HG02981 (cell line): ENCODE data around the gene REM1.
"Not testable (repeated sequence)": the region's sequence is repeated elsewhere in the genome, so short reads cannot be mapped to it uniquely, and the experiment has no call there.

Source experiments
- ATAC-seq: cut with Tn5 transposase; IDR thresholded peaks from one replicate; pipeline ENCODE4 v1.9.1; 2021; ENCODE audit warnings: mild to moderate bottlenecking, moderate library complexity; ENCODE audit not compliant: unreplicated experiment

Gene REM1

GRCh38 chr20:31484001-31484400 lies 8.9 kb downstream of the REM1 start:
- no peak for ATAC-seq

GRCh38 chr20:31485450-31486339 lies 10.6 kb downstream of the REM1 start:
- no peak for ATAC-seq

- ATAC-seq = no peak
Observed at GRCh38 chr20:31488115-31488514, 13.0 kb downstream of the REM1 start.

GRCh38 chr20:31489152-31489551 lies 14.1 kb downstream of the REM1 start:
- ATAC-seq = no peak

- ATAC-seq = no peak
Observed at GRCh38 chr20:31490752-31491151, 15.7 kb downstream of the REM1 start.

GRCh38 chr20:31494131-31494530 lies 19.0 kb downstream of the REM1 start:
- ATAC-seq = no peak

- no peak for ATAC-seq
Observed at GRCh38 chr20:31496761-31497295, 21.7 kb downstream of the REM1 start.

DNA sequence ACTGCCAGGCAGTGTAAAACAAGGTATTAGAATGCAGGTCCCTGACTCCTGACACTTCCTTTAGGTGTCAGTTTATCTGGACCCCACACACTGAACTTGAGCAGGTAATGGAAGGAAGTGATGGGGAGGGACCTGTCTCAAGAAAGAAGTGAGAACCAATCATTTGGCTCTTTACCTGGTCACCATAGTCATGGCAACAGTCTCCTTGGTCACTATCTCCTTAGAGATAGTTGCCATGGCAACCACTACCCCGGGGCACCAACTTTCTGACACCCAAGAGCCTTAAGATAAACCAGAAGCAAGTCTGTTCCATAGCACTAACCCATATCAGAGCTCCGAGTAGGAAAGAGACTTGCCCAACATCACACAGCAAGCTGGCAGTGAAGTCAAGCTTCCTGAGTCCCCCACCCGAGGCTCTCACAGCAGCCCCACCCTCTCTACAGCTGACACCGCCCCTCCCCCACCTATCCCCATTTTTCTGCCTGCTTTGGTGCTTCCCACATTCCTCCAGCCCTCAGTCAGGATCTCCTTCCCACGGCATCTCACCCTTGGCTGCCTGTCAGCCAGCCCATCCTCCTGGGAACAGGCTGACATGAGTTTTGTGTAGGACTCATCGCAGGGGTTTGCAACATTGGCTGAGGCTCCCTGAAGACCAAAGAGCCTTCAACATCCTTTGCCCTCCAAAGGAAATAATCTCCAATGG lies 22.9 kb downstream of the REM1 start:
- ATAC-seq = no peak

DNA sequence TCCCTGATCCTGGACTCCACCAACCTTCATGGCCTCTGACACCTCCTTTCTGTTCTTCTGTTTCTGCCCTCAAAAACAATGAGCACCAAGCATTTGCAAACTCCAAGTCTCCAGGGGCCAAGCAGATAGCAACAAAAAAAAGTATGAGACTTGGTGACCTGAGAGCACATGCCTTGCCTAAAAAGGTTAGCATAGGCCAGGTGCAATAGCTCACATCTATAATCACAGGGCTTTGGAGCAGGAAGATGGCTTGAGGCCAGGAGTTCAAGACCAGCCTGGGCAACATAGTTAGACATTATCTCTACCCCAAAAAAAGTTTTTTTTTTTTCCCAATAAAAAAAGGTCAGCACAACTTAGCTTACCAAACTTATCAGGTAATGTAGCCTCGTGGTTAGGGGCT lies 25.4 kb downstream of the REM1 start:
- no peak for ATAC-seq

GRCh38 chr20:31502884-31503673 lies 28.0 kb downstream of the REM1 start:
- peak; percentile 93 for ATAC-seq

- no peak for ATAC-seq
Observed at GRCh38 chr20:31505903-31506302, 30.8 kb downstream of the REM1 start.

DNA sequence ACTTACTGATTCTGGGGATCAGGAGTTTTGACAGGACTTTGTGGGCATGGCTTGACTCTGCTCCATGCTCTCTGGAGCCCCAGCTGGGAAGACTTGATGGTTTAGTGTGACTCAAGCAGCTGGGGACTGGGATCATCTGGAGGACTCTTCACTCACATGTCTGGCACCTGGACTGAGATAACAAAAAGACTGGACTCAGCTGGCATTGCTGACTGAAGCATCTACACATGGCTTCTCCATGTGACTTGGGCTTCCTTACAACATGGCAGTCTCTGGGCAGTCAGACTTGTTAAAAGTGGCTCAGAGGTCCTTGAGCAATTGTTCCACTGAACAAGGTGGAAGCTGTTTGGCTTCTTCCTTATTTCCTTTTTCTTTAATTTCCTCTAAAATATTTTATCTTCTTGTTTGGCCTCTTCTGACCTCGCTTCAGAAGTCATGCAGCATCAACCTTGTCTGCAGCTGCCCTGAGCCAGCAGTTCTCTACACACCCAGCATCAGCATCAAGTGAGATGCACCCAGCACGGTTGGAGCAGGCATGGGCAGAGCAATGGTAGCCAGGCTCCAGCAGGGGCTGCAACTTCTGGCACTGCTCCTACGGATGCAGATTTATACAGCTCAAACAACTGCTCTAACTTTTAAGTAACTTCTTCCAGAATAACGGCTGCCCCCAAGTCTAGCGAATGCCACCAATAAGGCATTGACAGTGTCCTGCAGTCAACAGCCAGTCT lies 33.6 kb downstream of the REM1 start:
- no peak for ATAC-seq

GRCh38 chr20:31514154-31515071 lies 39.3 kb downstream of the REM1 start, which contains the start of gene HM13:
Gene HM13 (plus strand): TSS chr20:31514442. CDS start chr20:31514552, 110 bp downstream.
- ATAC-seq = peak; percentile 82

DNA sequence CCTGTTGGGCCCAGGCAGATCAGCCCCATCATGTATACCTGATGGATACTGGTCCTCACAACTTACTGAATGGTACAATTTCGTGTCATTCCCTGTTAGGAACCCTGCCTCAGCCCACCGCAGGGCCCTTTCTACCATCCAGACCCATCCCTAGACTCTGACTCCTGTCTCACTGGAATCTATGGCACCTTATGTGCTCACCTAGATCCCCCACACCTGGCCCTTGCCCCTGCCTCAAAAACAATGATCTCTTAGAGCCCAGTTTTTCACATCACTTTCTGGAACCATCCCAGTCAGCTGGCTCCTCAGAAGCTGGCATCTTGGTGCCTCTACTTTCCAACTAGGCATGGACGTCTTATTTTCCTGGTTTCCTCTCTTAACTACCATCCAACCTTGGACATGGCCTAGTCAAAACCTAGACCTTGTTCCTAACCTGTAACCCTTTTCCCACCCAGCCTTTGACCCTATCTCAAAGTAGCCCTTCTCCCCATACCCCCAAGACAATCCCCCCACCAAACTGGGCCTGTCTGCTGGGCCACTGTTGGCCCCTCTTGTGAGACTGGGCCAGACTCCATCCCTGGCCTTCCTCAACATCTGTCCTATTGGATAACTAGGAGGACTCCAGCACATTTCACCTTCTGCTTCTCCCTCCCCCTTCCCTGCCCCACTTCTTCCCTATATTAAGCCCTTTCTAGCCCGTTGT lies 40.1 kb downstream of the REM1 start:
- no peak for ATAC-seq

DNA sequence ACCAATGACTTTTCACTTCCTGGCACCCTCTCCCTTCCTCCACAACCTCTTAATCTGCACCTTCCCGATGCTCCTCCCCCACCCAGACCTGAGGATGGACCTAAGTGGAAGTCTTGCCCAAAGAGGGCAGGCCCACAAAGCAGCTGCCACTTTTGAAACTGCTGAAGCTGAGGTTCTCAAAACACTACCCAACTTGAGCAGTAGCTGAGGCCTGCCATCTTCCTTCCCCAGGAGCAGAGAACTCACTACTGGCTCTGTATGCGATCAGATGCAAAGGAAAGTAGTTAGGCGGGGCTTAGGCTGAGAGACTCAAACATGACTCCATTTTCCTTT lies 40.7 kb downstream of the REM1 start:
- ATAC-seq = no peak

GRCh38 chr20:31516166-31516565 lies 41.1 kb downstream of the REM1 start:
- ATAC-seq = no peak

DNA sequence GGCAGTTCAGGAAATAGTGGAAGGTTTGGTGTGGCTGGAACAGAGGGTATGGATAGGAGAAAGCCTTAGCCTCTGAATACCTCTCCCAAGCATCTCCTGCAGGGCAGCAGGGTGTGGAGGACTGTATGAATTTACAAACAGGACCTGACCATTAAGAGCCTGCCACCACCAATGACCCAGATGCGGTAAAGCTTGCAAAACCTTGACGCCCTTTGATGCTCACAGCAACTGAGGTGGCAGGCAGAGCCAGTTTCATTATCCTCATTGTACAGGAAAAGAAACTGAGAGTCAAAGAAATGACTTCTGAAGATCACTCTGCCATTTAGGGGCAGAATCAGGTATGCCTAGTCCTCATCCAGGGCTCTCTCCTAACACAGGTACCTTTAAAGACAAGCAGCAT lies 41.6 kb downstream of the REM1 start:
- no peak for ATAC-seq

- no peak for ATAC-seq
Observed at GRCh38 chr20:31517373-31517772, 42.3 kb downstream of the REM1 start.

DNA sequence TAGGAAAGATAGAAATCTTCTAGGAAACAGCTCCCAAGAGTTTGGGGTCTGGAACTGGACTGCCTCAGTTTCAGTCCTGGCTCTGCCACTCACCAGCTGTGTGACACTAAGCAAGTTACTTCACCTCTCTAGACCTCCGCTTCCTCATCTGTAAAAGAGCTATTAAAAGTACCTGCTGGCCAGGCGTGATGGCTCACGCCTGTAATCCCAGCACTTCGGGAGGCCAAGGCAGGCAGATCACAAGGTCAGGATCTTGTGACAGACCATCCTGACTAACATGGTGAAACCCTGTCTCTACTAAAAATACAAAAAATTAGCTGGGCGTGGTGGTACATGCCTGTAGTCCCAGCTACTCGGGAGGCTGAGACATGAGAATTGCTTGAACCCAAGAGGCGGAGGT lies 46.2 kb downstream of the REM1 start:
- ATAC-seq = not testable (repeated sequence)
